ENCODE results near the gene UQCRC2.

DNA sequence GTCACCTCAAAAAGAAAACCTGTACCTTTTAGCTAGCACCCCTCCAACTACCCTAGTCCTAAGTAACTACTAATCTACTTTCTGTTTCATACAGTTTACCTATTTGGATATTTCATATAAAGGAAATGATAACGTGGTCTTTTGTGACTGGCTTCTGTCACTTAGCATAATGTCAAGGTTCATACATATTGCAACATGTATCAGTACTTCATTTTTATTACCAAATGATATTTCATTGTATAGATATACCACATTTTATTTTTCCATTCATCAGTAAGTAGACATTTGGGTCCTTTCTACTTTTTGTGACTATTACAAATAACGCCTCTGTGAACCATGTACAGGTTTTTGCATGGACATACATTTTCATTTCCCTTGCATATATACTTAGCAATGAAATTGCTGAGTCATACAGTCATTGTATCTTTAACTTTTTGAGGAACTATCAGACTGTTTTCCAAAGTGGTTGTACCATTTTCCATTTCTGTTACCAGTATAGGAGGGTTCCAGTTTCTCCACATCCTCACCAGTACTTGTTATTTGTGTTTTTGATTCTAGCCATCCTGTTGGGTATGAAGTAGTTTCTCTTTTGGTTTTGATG, 78.4 kb downstream of the UQCRC2 start:
- TF ChIP-seq CTCF (IDR thresholded peaks at IDR 0.05; ENCODE audit: poor library complexity) (no peak), EZH2phosphoT487 (IDR thresholded peaks at IDR 0.05; ENCODE audit: low read depth, severe bottlenecking, unreplicated experiment) (no peak)

All from hepatocyte (in vitro differentiated cells).